ENCODE results near the gene IPO4.

Gene IPO4

GRCh38 chr14:24198814-24199524 is 10.4 kb upstream of the IPO4 start:
- no peaks in the 10 kb centered on the region for H3K27me3 ChIP-seq (replicated peaks in 2 of 5; ENCODE audit: control insufficient read depth in 4 of 5, insufficient read depth in 5 of 5, low read length in 4 of 5)
- H3K36me3 ChIP-seq (ENCODE audit: control insufficient read depth in 4 of 4, insufficient read depth in 4 of 4, low read length in 3 of 4) = peaks cover 6 to 22% (median 12%) of the 10 kb centered on the region in 4 experiments
- DNase-seq = no peak
- no peak overlapping the region for H3K27ac ChIP-seq (ENCODE audit: insufficient read depth in 1 of 2, low read depth in 1 of 2, low read length in 2 of 2, poor library complexity in 1 of 2, severe bottlenecking in 2 of 2)
- H3K9me3 ChIP-seq (ENCODE audit: control extremely low read depth in 1 of 5, control insufficient read depth in 4 of 5, insufficient read depth in 2 of 5, low read depth in 1 of 5, low read length in 4 of 5) = peaks cover 0 to 4% (median 0%) of the 10 kb centered on the region in 5 experiments
- 89% methylated on average over 5 of the region's 7 CpGs for WGBS (ENCODE audit: insufficient coverage)
- peaks cover 4 to 32% (median 25%) of the 10 kb centered on the region in 4 experiments for H3K4me1 ChIP-seq (ENCODE audit: control extremely low read depth in 1 of 4, control insufficient read depth in 4 of 4, insufficient read depth in 4 of 4, low read length in 3 of 4)
- ChIA-PET POLR2A (no interaction called here), CTCF (interaction anchor here (1.5 to 1.8 kb wide), 2 partner anchors 10 to 17 kb away, joined by 4 to 6 read pairs; partner anchors contain the start of gene MDP1)
- no peak overlapping the region for H3K4me3 ChIP-seq (ENCODE audit: control insufficient read depth in 1 of 7, extremely low read depth in 1 of 7, insufficient read depth in 4 of 7, low read depth in 2 of 7, low read length in 6 of 7)

- peaks cover 5 to 22% (median 13%) of the 10 kb centered on the region in 4 experiments for H3K36me3 ChIP-seq (ENCODE audit: control insufficient read depth in 4 of 4, insufficient read depth in 4 of 4, low read length in 3 of 4)
- H3K27ac ChIP-seq (ENCODE audit: insufficient read depth in 1 of 2, low read depth in 1 of 2, low read length in 2 of 2, poor library complexity in 1 of 2, severe bottlenecking in 2 of 2) = peak overlapping the region in 1 of 2 experiments; percentile 97
- DNase-seq = no peak
- peaks cover 4 to 32% (median 25%) of the 10 kb centered on the region in 4 experiments for H3K4me1 ChIP-seq (ENCODE audit: control extremely low read depth in 1 of 4, control insufficient read depth in 4 of 4, insufficient read depth in 4 of 4, low read length in 3 of 4)
- CTCF ChIA-PET = interaction anchor here (1.1 to 1.8 kb wide), 4 partner anchors 11 to 37 kb away, joined by 3 to 6 read pairs (median 4); partner anchors contain the start of gene CHMP4A
- peak overlapping the region in 1 of 7 experiments; percentile 91 for H3K4me3 ChIP-seq (ENCODE audit: control insufficient read depth in 1 of 7, extremely low read depth in 1 of 7, insufficient read depth in 4 of 7, low read depth in 2 of 7, low read length in 6 of 7)
- H3K27me3 ChIP-seq (replicated peaks in 2 of 5; ENCODE audit: control insufficient read depth in 4 of 5, insufficient read depth in 5 of 5, low read length in 4 of 5) = no peaks in the 10 kb centered on the region
- WGBS (ENCODE audit: insufficient coverage) = 100% methylated on average over 1 of the region's 2 CpGs
- POLR2A ChIA-PET = interaction anchor here (0.9 to 2.8 kb wide), 2 partner anchors 16 to 35 kb away, joined by 3 to 25 read pairs; partner anchors contain the start of genes CHMP4A and IRF9
- H3K9me3 ChIP-seq (ENCODE audit: control extremely low read depth in 1 of 5, control insufficient read depth in 4 of 5, insufficient read depth in 2 of 5, low read depth in 1 of 5, low read length in 4 of 5) = peaks cover 0 to 2% (median 0%) of the 10 kb centered on the region in 5 experiments
Observed at GRCh38 chr14:24197056-24197450, 8.4 kb upstream of the IPO4 start.

- peak overlapping the region; percentile 77 to 96 (median 84) for H3K4me3 ChIP-seq (ENCODE audit: control insufficient read depth in 1 of 7, extremely low read depth in 1 of 7, insufficient read depth in 4 of 7, low read depth in 2 of 7, low read length in 6 of 7)
Observed at GRCh38 chr14:24196071-24197055, 7.7 kb upstream of the IPO4 start.

GRCh38 chr14:24195186-24196070 is 6.8 kb upstream of the IPO4 start, which contains the start of gene TM9SF1:
Gene TM9SF1, minus strand, starts transcription at chr14:24195441. Its CDS starts 422 bp downstream, at chr14:24195019.
- Histone ChIP-seq H3K36me3 (ENCODE audit: control insufficient read depth in 4 of 4, insufficient read depth in 4 of 4, low read length in 3 of 4) (peaks cover 2 to 25% (median 13%) of the 10 kb centered on the region in 4 experiments), H3K4me3 (ENCODE audit: control insufficient read depth in 1 of 7, extremely low read depth in 1 of 7, insufficient read depth in 4 of 7, low read depth in 2 of 7, low read length in 6 of 7) (peak within 1 kb of the TSS; percentile 77 to 96 (median 84)), H3K27ac (ENCODE audit: insufficient read depth in 1 of 2, low read depth in 1 of 2, low read length in 2 of 2, poor library complexity in 1 of 2, severe bottlenecking in 2 of 2) (peak within 1 kb of the TSS; percentile 90 to 97), H3K4me1 (ENCODE audit: control extremely low read depth in 1 of 4, control insufficient read depth in 4 of 4, insufficient read depth in 4 of 4, low read length in 3 of 4) (peaks cover 4 to 32% (median 25%) of the 10 kb centered on the region in 4 experiments), H3K27me3 (replicated peaks in 2 of 5; ENCODE audit: control insufficient read depth in 4 of 5, insufficient read depth in 5 of 5, low read length in 4 of 5) (no peaks in the 10 kb centered on the region), H3K9me3 (ENCODE audit: control extremely low read depth in 1 of 5, control insufficient read depth in 4 of 5, insufficient read depth in 2 of 5, low read depth in 1 of 5, low read length in 4 of 5) (no peaks in the 10 kb centered on the region)
- WGBS (ENCODE audit: insufficient coverage) = under 1% methylated on average over 87 of the region's 89 CpGs
- peak; percentile 93 to 96 (median 95) for DNase-seq
- CTCF ChIA-PET = interaction anchor here (0.7 to 1.8 kb wide), 13 partner anchors 10 to 112 kb away, joined by 3 to 6 read pairs (median 3); partner anchors contain the start of genes CIDEB and TSSK4
- POLR2A ChIA-PET = interaction anchor here (1.2 to 2.8 kb wide), 5 partner anchors 18 to 116 kb away, joined by 3 to 25 read pairs (median 5); partner anchors contain the start of genes CHMP4A, IRF9, LTB4R and REC8

More at GRCh38 chr14:24196071-24197055, 7.7 kb upstream of the IPO4 start:
- CTCF ChIA-PET = interaction anchor here (1.0 to 1.8 kb wide), 11 partner anchors 9 to 112 kb away, joined by 3 to 6 read pairs (median 3); partner anchors contain the start of genes CHMP4A, CIDEB and TSSK4
- POLR2A ChIA-PET = interaction anchor here (0.9 to 2.8 kb wide), 6 partner anchors 17 to 115 kb away, joined by 3 to 25 read pairs (median 5); partner anchors contain the start of genes CHMP4A, IRF9, LTB4R and REC8
- Histone ChIP-seq H3K36me3 (ENCODE audit: control insufficient read depth in 4 of 4, insufficient read depth in 4 of 4, low read length in 3 of 4) (peaks cover 2 to 24% (median 12%) of the 10 kb centered on the region in 4 experiments), H3K9me3 (ENCODE audit: control extremely low read depth in 1 of 5, control insufficient read depth in 4 of 5, insufficient read depth in 2 of 5, low read depth in 1 of 5, low read length in 4 of 5) (no peaks in the 10 kb centered on the region), H3K4me1 (ENCODE audit: control extremely low read depth in 1 of 4, control insufficient read depth in 4 of 4, insufficient read depth in 4 of 4, low read length in 3 of 4) (peaks cover 4 to 32% (median 25%) of the 10 kb centered on the region in 4 experiments), H3K27ac (ENCODE audit: insufficient read depth in 1 of 2, low read depth in 1 of 2, low read length in 2 of 2, poor library complexity in 1 of 2, severe bottlenecking in 2 of 2) (peak overlapping the region; percentile 90 to 97), H3K27me3 (replicated peaks in 2 of 5; ENCODE audit: control insufficient read depth in 4 of 5, insufficient read depth in 5 of 5, low read length in 4 of 5) (no peaks in the 10 kb centered on the region)
- WGBS (ENCODE audit: insufficient coverage) = 39% methylated on average over 24 of the region's 33 CpGs
- peak in 2 of 3 donors; percentile 38 to 41 for DNase-seq

DNA sequence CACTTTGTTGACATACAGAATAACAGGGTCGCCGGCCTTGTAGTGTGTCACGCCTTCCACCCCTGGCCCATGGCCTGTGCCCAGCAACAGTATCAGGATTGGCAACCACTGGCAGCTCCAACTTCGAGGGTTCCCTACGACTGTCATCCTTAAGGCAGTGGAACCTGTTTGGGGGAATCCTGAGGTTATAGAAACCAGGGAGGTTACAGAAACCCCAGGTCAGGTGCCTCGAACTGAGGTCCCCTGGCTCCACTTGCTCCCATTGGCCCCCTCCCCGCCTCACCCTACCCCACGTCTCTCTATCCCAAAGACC is 6.2 kb upstream of the IPO4 start:
- Histone ChIP-seq H3K4me3 (ENCODE audit: control insufficient read depth in 1 of 7, extremely low read depth in 1 of 7, insufficient read depth in 4 of 7, low read depth in 2 of 7, low read length in 6 of 7) (peak overlapping the region; percentile 77 to 96 (median 84)), H3K27me3 (replicated peaks in 2 of 5; ENCODE audit: control insufficient read depth in 4 of 5, insufficient read depth in 5 of 5, low read length in 4 of 5) (no peaks in the 10 kb centered on the region), H3K9me3 (ENCODE audit: control extremely low read depth in 1 of 5, control insufficient read depth in 4 of 5, insufficient read depth in 2 of 5, low read depth in 1 of 5, low read length in 4 of 5) (no peaks in the 10 kb centered on the region), H3K4me1 (ENCODE audit: control extremely low read depth in 1 of 4, control insufficient read depth in 4 of 4, insufficient read depth in 4 of 4, low read length in 3 of 4) (peaks cover 4 to 32% (median 25%) of the 10 kb centered on the region in 4 experiments), H3K27ac (ENCODE audit: insufficient read depth in 1 of 2, low read depth in 1 of 2, low read length in 2 of 2, poor library complexity in 1 of 2, severe bottlenecking in 2 of 2) (peak overlapping the region; percentile 90 to 97), H3K36me3 (ENCODE audit: control insufficient read depth in 4 of 4, insufficient read depth in 4 of 4, low read length in 3 of 4) (peaks cover 4 to 29% (median 16%) of the 10 kb centered on the region in 4 experiments)
- no peak for DNase-seq
- ChIA-PET POLR2A (interaction anchor here (1.2 to 2.8 kb wide), 4 partner anchors 18 to 116 kb away, joined by 3 to 25 read pairs (median 6); partner anchors contain the start of genes CHMP4A, IRF9, LTB4R and REC8), CTCF (interaction anchor here (0.7 to 1.8 kb wide), 9 partner anchors 9 to 113 kb away, joined by 3 to 6 read pairs (median 3); partner anchors contain the start of genes CIDEB, NOP9 and TSSK4)
- 77% methylated on average over 6 of the region's 8 CpGs for WGBS (ENCODE audit: insufficient coverage)
